Measurements from ENCODE around the gene ANHX.

The ANHX gene

DNA sequence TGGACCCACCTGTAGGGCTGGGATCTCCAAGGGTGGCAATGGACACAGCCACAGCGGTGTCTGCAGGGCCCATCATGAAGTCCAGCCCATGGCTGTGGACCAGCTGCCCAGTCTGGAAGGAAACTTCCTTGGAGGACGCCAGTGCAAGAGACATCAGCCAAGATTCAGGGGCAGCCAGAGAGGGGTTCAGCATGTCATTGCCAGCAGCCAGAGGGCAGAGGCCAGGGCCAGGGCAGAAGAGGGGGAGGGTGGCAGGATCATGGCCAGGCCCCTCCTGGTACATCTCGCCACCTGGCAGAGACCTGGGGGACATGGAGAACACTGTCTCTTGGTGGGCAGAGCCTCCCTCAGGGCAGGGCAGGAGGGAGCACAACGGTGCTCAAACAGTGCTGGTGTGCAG, 10.2 kb downstream of the ANHX start:
- WGBS (ENCODE audit: insufficient coverage) = 88% methylated on average over 3 of the region's 4 CpGs
- DNase-seq = no peak
- ChIA-PET CTCF (no interaction called here), POLR2A (no interaction called here)
- Histone ChIP-seq H3K4me3 (ENCODE audit: control insufficient read depth in 1 of 7, extremely low read depth in 1 of 7, insufficient read depth in 4 of 7, low read depth in 2 of 7, low read length in 6 of 7) (no peak overlapping the region), H3K4me1 (ENCODE audit: control extremely low read depth in 1 of 4, control insufficient read depth in 4 of 4, insufficient read depth in 4 of 4, low read length in 3 of 4) (no peaks in the 10 kb centered on the region), H3K27ac (ENCODE audit: insufficient read depth in 1 of 2, low read depth in 1 of 2, low read length in 2 of 2, poor library complexity in 1 of 2, severe bottlenecking in 2 of 2) (no peak overlapping the region), H3K9me3 (ENCODE audit: control extremely low read depth in 1 of 5, control insufficient read depth in 4 of 5, insufficient read depth in 2 of 5, low read depth in 1 of 5, low read length in 4 of 5) (peaks cover 3 to 60% (median 53%) of the 10 kb centered on the region in 5 experiments), H3K36me3 (ENCODE audit: control insufficient read depth in 4 of 4, insufficient read depth in 4 of 4, low read length in 3 of 4) (no peaks in the 10 kb centered on the region), H3K27me3 (replicated peaks in 2 of 5; ENCODE audit: control insufficient read depth in 4 of 5, insufficient read depth in 5 of 5, low read length in 4 of 5) (no peaks in the 10 kb centered on the region)

- CTCF ChIA-PET = no interaction called here
Measured at GRCh38 chr12:133222211-133222610, 13.5 kb downstream of the ANHX start.

GRCh38 chr12:133221241-133221640, 14.4 kb downstream of the ANHX start:
- H3K9me3 ChIP-seq (ENCODE audit: control extremely low read depth in 1 of 5, control insufficient read depth in 4 of 5, insufficient read depth in 2 of 5, low read depth in 1 of 5, low read length in 4 of 5) = peaks cover 3 to 76% (median 64%) of the 10 kb centered on the region in 5 experiments
- no peaks in the 10 kb centered on the region for H3K4me1 ChIP-seq (ENCODE audit: control extremely low read depth in 1 of 4, control insufficient read depth in 4 of 4, insufficient read depth in 4 of 4, low read length in 3 of 4)
- POLR2A ChIA-PET = no interaction called here

More at GRCh38 chr12:133222211-133222610, 13.5 kb downstream of the ANHX start:
- 89% methylated on average over 10 of the region's 10 CpGs for WGBS (ENCODE audit: insufficient coverage)
- Histone ChIP-seq H3K4me3 (ENCODE audit: control insufficient read depth in 1 of 7, extremely low read depth in 1 of 7, insufficient read depth in 4 of 7, low read depth in 2 of 7, low read length in 6 of 7) (no peak overlapping the region), H3K27me3 (replicated peaks in 2 of 5; ENCODE audit: control insufficient read depth in 4 of 5, insufficient read depth in 5 of 5, low read length in 4 of 5) (no peaks in the 10 kb centered on the region), H3K4me1 (ENCODE audit: control extremely low read depth in 1 of 4, control insufficient read depth in 4 of 4, insufficient read depth in 4 of 4, low read length in 3 of 4) (no peaks in the 10 kb centered on the region), H3K9me3 (ENCODE audit: control extremely low read depth in 1 of 5, control insufficient read depth in 4 of 5, insufficient read depth in 2 of 5, low read depth in 1 of 5, low read length in 4 of 5) (peaks cover 3 to 72% (median 63%) of the 10 kb centered on the region in 5 experiments), H3K27ac (ENCODE audit: insufficient read depth in 1 of 2, low read depth in 1 of 2, low read length in 2 of 2, poor library complexity in 1 of 2, severe bottlenecking in 2 of 2) (no peak overlapping the region), H3K36me3 (ENCODE audit: control insufficient read depth in 4 of 4, insufficient read depth in 4 of 4, low read length in 3 of 4) (no peaks in the 10 kb centered on the region)
- DNase-seq = no peak
- POLR2A ChIA-PET = no interaction called here

GRCh38 chr12:133220521-133220920, 15.2 kb downstream of the ANHX start:
- Histone ChIP-seq H3K4me1 (ENCODE audit: control extremely low read depth in 1 of 4, control insufficient read depth in 4 of 4, insufficient read depth in 4 of 4, low read length in 3 of 4) (no peaks in the 10 kb centered on the region), H3K9me3 (ENCODE audit: control extremely low read depth in 1 of 5, control insufficient read depth in 4 of 5, insufficient read depth in 2 of 5, low read depth in 1 of 5, low read length in 4 of 5) (peaks cover 3 to 77% (median 66%) of the 10 kb centered on the region in 5 experiments), H3K4me3 (ENCODE audit: control insufficient read depth in 1 of 7, extremely low read depth in 1 of 7, insufficient read depth in 4 of 7, low read depth in 2 of 7, low read length in 6 of 7) (no peak overlapping the region), H3K27me3 (replicated peaks in 2 of 5; ENCODE audit: control insufficient read depth in 4 of 5, insufficient read depth in 5 of 5, low read length in 4 of 5) (no peaks in the 10 kb centered on the region), H3K27ac (ENCODE audit: insufficient read depth in 1 of 2, low read depth in 1 of 2, low read length in 2 of 2, poor library complexity in 1 of 2, severe bottlenecking in 2 of 2) (no peak overlapping the region), H3K36me3 (ENCODE audit: control insufficient read depth in 4 of 4, insufficient read depth in 4 of 4, low read length in 3 of 4) (no peaks in the 10 kb centered on the region)
- CTCF ChIA-PET = no interaction called here
- POLR2A ChIA-PET = no interaction called here
- DNase-seq = no peak
- 95% methylated on average over 4 of the region's 6 CpGs for WGBS (ENCODE audit: insufficient coverage)

More at GRCh38 chr12:133221241-133221640, 14.4 kb downstream of the ANHX start:
- Histone ChIP-seq H3K4me3 (ENCODE audit: control insufficient read depth in 1 of 7, extremely low read depth in 1 of 7, insufficient read depth in 4 of 7, low read depth in 2 of 7, low read length in 6 of 7) (no peak overlapping the region), H3K36me3 (ENCODE audit: control insufficient read depth in 4 of 4, insufficient read depth in 4 of 4, low read length in 3 of 4) (no peaks in the 10 kb centered on the region), H3K27me3 (replicated peaks in 2 of 5; ENCODE audit: control insufficient read depth in 4 of 5, insufficient read depth in 5 of 5, low read length in 4 of 5) (no peaks in the 10 kb centered on the region), H3K27ac (ENCODE audit: insufficient read depth in 1 of 2, low read depth in 1 of 2, low read length in 2 of 2, poor library complexity in 1 of 2, severe bottlenecking in 2 of 2) (no peak overlapping the region)
- WGBS (ENCODE audit: insufficient coverage) = 91% methylated on average over 16 of the region's 16 CpGs
- CTCF ChIA-PET = no interaction called here
- DNase-seq = no peak

- Histone ChIP-seq H3K4me3 (ENCODE audit: control insufficient read depth in 1 of 7, extremely low read depth in 1 of 7, insufficient read depth in 4 of 7, low read depth in 2 of 7, low read length in 6 of 7) (no peak overlapping the region), H3K4me1 (ENCODE audit: control extremely low read depth in 1 of 4, control insufficient read depth in 4 of 4, insufficient read depth in 4 of 4, low read length in 3 of 4) (no peaks in the 10 kb centered on the region), H3K27me3 (replicated peaks in 2 of 5; ENCODE audit: control insufficient read depth in 4 of 5, insufficient read depth in 5 of 5, low read length in 4 of 5) (no peaks in the 10 kb centered on the region), H3K9me3 (ENCODE audit: control extremely low read depth in 1 of 5, control insufficient read depth in 4 of 5, insufficient read depth in 2 of 5, low read depth in 1 of 5, low read length in 4 of 5) (peaks cover 3 to 81% (median 72%) of the 10 kb centered on the region in 5 experiments), H3K27ac (ENCODE audit: insufficient read depth in 1 of 2, low read depth in 1 of 2, low read length in 2 of 2, poor library complexity in 1 of 2, severe bottlenecking in 2 of 2) (no peak overlapping the region), H3K36me3 (ENCODE audit: control insufficient read depth in 4 of 4, insufficient read depth in 4 of 4, low read length in 3 of 4) (no peaks in the 10 kb centered on the region)
- CTCF ChIA-PET = no interaction called here
- 60% methylated on average over 1 of the region's 3 CpGs for WGBS (ENCODE audit: insufficient coverage)
- POLR2A ChIA-PET = no interaction called here
- DNase-seq = no peak
Measured at GRCh38 chr12:133217219-133217618, 18.5 kb downstream of the ANHX start.

GRCh38 chr12:133215724-133216123, 20.0 kb downstream of the ANHX start:
- no peak overlapping the region for H3K4me3 ChIP-seq (ENCODE audit: control insufficient read depth in 1 of 7, extremely low read depth in 1 of 7, insufficient read depth in 4 of 7, low read depth in 2 of 7, low read length in 6 of 7)
- DNase-seq = no peak
- H3K36me3 ChIP-seq (ENCODE audit: control insufficient read depth in 4 of 4, insufficient read depth in 4 of 4, low read length in 3 of 4) = no peaks in the 10 kb centered on the region
- no peaks in the 10 kb centered on the region for H3K27me3 ChIP-seq (replicated peaks in 2 of 5; ENCODE audit: control insufficient read depth in 4 of 5, insufficient read depth in 5 of 5, low read length in 4 of 5)
- H3K4me1 ChIP-seq (ENCODE audit: control extremely low read depth in 1 of 4, control insufficient read depth in 4 of 4, insufficient read depth in 4 of 4, low read length in 3 of 4) = no peaks in the 10 kb centered on the region
- WGBS (ENCODE audit: insufficient coverage) = 100% methylated on average over 2 of the region's 3 CpGs
- CTCF ChIA-PET = no interaction called here
- no peak overlapping the region for H3K27ac ChIP-seq (ENCODE audit: insufficient read depth in 1 of 2, low read depth in 1 of 2, low read length in 2 of 2, poor library complexity in 1 of 2, severe bottlenecking in 2 of 2)
- H3K9me3 ChIP-seq (ENCODE audit: control extremely low read depth in 1 of 5, control insufficient read depth in 4 of 5, insufficient read depth in 2 of 5, low read depth in 1 of 5, low read length in 4 of 5) = peaks cover 3 to 75% (median 66%) of the 10 kb centered on the region in 5 experiments
- POLR2A ChIA-PET = no interaction called here

DNA sequence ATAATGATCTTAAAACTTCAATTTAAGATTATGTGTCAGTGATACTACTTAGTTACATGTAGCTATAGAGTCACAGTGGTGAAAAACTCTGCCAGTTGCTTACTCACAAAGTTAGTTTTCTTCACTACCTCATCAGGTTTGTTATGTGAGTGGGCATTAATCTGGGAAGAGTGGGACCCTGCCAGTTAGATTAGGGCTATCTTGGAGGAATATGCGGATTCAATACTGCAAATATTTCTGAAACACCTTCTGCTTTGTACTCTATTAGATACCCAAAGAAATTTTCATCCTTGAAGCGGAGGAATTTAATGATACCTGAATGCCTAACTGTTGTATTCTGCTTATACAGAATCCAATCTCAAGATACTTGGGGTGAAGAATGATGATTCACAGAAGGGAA, 29.3 kb downstream of the ANHX start:
- H3K27ac ChIP-seq (ENCODE audit: insufficient read depth in 1 of 2, low read depth in 1 of 2, low read length in 2 of 2, poor library complexity in 1 of 2, severe bottlenecking in 2 of 2) = no peak overlapping the region
- no peak for DNase-seq
- peaks cover 38 to 89% (median 64%) of the 10 kb centered on the region in 5 experiments for H3K9me3 ChIP-seq (ENCODE audit: control extremely low read depth in 1 of 5, control insufficient read depth in 4 of 5, insufficient read depth in 2 of 5, low read depth in 1 of 5, low read length in 4 of 5)
- H3K4me3 ChIP-seq (ENCODE audit: control insufficient read depth in 1 of 7, extremely low read depth in 1 of 7, insufficient read depth in 4 of 7, low read depth in 2 of 7, low read length in 6 of 7) = peak overlapping the region in 1 of 7 experiments; percentile 36
- POLR2A ChIA-PET = no interaction called here
- no CpG with 5 or more reads among the region's 2 CpGs for WGBS (ENCODE audit: insufficient coverage)
- H3K36me3 ChIP-seq (ENCODE audit: control insufficient read depth in 4 of 4, insufficient read depth in 4 of 4, low read length in 3 of 4) = peaks cover 16 to 29% (median 26%) of the 10 kb centered on the region in 4 experiments
- H3K4me1 ChIP-seq (ENCODE audit: control extremely low read depth in 1 of 4, control insufficient read depth in 4 of 4, insufficient read depth in 4 of 4, low read length in 3 of 4) = no peaks in the 10 kb centered on the region
- no peaks in the 10 kb centered on the region for H3K27me3 ChIP-seq (replicated peaks in 2 of 5; ENCODE audit: control insufficient read depth in 4 of 5, insufficient read depth in 5 of 5, low read length in 4 of 5)
- CTCF ChIA-PET = no interaction called here
